Fibroblast of the aortic adventitia (primary cell): ENCODE data around the gene HAT1. TPM values are rescaled to one million over a fixed set of nuclear protein-coding genes. Genes with fewer than 3 reads are reported as not detected.
A peak's percentile ranks its signal among the peaks of the same experiment; 100 is the strongest.

Experiments used
- DNase-seq: peaks from one replicate; pipeline ENCODE4 v3.0.0-alpha.2; 2010; ENCODE audit warnings: low read depth
- H3K4me3 ChIP-seq: 2 replicates; pipeline ENCODE4 v1.5.1; 2011; ENCODE audit warnings: low read depth, mild to moderate bottlenecking, control low read depth, low read length, moderate library complexity
- total RNA-seq: library from RNA; depleted of rRNA; stranded (reverse); fragments of >200 nt; gene quantifications from 2 replicates; pipeline ENCODE4 v1.2.3, GENCODE V29; 2012; ENCODE audit warnings: low replicate concordance
- TF ChIP-seq, protein P1 (sequence below): IDR thresholded peaks from 2 replicates; pipeline ENCODE4 v1.5.1; 2011; ENCODE audit warnings: mild to moderate bottlenecking, low read length, control low read depth, inconsistent platforms; ENCODE audit not compliant: insufficient read depth

The HAT1 gene
- total RNA-seq, 1 donor, result 81.4 TPM

DNA sequence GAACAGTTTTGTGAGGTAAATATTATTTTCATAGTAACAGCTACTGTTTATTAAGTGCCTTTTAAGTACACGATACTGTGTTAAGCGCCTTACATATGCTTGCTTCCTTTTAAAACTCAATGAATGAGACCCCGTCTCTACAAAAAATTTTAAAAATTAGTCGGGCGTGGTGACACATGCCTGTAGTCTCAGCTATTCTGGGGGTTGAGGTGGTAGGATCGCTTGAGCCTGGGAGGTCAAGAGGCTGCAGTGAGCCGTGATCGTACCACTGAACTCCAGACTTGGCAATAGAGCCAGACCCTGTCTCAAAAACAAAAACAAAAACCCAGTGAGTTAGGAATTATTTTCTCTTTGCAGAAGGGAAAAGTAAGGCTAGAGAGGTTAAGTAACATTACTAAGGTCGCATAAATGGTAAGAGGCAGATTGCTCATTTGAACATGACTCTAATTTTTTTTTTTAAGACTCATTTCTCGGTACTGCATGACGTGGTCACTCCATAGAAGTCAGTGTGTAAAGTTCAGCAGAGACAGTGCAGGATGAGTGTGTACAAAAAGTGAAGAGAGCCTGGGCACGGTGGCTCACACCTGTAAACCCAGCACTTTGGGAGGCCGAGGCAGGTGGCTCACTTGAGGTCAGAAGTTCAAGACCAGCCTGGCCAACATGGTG lies 78.6 kb downstream of the HAT1 start:
- TF ChIP-seq, protein P1, sequence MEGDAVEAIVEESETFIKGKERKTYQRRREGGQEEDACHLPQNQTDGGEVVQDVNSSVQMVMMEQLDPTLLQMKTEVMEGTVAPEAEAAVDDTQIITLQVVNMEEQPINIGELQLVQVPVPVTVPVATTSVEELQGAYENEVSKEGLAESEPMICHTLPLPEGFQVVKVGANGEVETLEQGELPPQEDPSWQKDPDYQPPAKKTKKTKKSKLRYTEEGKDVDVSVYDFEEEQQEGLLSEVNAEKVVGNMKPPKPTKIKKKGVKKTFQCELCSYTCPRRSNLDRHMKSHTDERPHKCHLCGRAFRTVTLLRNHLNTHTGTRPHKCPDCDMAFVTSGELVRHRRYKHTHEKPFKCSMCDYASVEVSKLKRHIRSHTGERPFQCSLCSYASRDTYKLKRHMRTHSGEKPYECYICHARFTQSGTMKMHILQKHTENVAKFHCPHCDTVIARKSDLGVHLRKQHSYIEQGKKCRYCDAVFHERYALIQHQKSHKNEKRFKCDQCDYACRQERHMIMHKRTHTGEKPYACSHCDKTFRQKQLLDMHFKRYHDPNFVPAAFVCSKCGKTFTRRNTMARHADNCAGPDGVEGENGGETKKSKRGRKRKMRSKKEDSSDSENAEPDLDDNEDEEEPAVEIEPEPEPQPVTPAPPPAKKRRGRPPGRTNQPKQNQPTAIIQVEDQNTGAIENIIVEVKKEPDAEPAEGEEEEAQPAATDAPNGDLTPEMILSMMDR, result no peak
- H3K4me3 ChIP-seq, result peak overlapping the region; percentile 100
- DNase-seq, result no peak

DNA sequence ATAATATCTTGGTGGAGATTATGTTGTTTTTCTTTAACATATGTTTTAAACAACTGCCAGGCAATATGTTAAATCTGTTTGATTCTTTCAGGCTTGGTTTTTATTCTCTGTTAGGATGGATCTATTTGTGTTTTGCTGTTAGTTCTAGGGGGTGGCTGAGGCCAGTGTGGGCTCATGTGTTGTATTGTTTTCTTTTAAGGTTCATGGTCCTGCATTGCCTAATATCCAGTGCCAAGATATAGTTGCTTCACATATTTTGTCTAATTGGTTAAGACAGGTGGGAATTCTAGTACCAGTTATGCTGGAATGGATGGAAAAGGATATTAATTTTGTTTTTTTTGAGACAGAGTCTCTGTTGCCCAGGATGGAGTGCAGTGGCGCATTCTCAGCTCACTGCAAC lies 85.1 kb downstream of the HAT1 start:
- H3K4me3 ChIP-seq, result no peak overlapping the region
- TF ChIP-seq, protein P1, result no peak
- DNase-seq, result no peak

DNA sequence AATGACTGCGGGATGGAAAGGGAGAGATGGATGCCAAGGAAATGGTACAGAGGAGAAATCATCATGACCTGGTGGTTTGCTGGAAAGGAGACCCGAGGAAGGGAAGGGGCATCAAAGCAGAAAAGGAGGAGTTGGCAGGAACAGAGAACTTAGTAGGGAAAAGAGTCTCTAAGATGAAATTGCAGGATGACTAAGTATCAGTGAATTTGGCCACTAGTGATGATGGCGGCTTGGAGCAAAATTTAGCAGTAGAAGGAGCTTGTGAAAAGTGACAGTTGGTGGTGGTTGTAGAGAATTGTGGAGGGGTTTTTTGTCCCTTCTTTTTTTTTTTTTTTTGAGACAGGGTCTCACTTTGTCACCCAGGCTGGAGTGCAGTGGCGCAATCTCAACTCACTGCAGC lies 87.6 kb downstream of the HAT1 start:
- H3K4me3 ChIP-seq, result no peak overlapping the region
- TF ChIP-seq, protein P1, result no peak
- DNase-seq, result no peak

DNA sequence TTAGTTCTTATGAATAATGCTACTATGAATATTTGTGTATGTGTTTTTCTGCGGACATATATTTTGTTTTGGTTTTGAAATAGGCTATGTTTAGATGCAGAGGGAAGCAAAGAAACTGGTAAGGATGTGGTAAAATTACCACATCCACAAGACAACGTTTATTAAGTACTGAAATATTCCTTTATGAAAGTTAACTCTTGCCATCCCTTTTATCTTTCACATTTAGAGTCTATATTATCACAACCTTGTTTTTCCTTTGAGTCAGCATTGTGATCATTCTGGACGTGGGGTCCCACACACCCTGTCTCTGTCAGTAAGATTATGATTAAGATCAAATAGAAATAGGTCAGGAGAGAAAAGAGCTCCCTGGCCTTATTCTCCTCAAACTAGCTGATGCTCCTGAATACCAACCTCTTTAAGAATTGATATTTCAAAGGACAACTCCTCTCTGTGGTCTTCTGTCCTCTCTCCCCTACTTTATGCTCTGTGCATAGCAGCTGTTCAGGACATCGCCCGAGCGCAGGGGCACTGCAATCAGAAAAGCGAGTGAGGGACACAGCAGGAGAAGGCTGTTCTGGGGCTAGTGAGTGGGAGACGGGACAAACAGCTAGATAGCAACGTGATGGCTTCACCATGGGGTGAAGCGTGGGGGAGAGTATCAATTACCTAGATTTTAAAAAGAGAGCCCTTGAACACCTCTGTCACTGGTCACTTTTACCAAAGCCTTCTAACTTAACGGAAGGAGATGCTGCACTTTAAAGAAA lies 89.7 kb downstream of the HAT1 start:
- H3K4me3 ChIP-seq, result no peak overlapping the region
- no peak for DNase-seq
- TF ChIP-seq, protein P1, result no peak

DNA sequence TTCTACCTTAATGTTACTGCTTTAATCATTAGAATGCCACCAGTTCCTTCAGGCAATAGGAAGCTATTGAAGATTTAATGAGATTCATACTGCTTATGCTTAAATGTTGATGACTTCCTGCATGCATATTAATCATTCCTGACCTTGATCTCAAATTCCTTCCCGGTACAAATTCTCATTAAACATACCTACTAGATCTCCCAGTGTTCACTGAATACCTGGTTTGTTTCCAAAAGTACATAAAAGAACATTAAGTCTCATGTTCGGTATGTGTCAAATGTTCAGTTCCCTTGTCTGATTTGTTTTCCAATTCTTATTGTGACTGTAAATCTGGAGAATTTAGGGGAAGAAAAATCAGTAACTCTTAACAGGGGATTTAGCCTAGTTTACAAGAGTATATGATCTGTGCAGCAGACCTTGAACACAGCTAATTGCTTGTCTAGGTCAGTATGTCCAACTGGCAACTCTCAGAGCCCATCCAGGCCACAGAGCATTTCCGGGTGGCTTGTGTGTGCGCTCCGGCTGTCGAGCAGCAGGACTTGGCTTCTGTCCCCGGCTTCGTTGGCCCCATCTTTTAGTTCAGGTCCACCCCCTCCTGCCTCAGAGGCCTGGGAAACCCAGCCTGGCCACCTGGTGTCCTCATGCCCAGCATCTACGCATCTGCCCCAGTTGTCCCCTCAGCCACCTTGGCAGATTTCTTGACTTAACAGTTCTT lies 90.6 kb downstream of the HAT1 start:
- TF ChIP-seq, protein P1, result no peak
- H3K4me3 ChIP-seq, result no peak overlapping the region
- no peak for DNase-seq

DNA sequence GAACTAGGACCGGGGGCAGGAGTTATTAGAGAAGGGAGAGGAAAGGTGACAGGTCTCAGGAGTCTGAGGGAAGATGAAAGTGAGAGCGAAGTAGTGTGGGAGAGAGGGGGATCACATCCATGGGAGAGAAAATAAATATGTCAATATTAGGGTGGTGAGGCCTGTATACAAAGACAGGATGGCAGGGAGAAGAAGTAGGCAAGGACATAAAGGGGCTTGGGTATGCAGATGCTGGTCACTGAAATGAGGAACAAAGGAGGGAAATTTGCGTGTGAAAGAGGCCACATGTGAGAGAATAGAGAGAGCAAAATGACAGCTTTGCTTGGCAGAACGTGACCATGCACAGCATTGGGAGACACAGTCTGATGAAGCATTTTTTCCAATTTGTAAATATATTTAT lies 91.1 kb downstream of the HAT1 start:
- DNase-seq, result no peak
- TF ChIP-seq, protein P1, result no peak
- no peak overlapping the region for H3K4me3 ChIP-seq
